Esophagus muscularis mucosa (tissue), 2 donors: Measurements from ENCODE around the gene FAM210B.

Experiments
- EP300 ChIP-seq: sonication (generic); formaldehyde crosslinking; IDR thresholded peaks from one replicate; pipeline ENCODE4 v1.6.1; 2017; ENCODE audit warnings: antibody characterized with exemption
- POLR2A ChIP-seq: fragments of 450-650 bp; IDR thresholded peaks from one replicate; pipeline ENCODE4 v1.6.1; 2017; ENCODE audit warnings: antibody characterized with exemption, moderate library complexity, mild to moderate bottlenecking, low read depth

DNA sequence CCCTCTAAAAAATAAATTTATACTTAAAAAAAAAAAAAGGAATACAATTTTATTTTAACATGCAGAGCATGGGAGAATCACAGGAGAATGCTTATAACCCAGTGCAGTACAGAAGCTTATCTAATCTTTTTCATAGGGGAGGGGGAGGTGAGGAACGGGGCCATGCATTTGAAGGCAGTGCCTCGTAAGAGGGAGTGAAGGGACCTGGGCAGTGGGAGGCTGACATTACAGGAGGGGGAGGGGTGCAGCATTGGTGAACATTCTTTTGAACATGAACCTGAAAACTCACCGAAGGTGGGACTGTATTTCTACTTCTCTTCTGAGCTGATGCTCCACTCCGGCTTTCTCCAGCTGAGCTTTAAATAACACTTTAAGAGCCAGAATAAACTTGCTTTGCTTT is 23.9 kb downstream of the FAM210B start:
- TF ChIP-seq POLR2A (no peak), EP300 (no peak)
